Activated CD4-positive, alpha-beta T cell treated with anti-CD3 and anti-CD28 coated beads, Interleukin-2, amount 50 U/mL, for 16 hours (primary cell): Measurements from ENCODE around the gene SKAP1.
"Not testable (repeated sequence)": the region's sequence is repeated elsewhere in the genome, so short reads cannot be mapped to it uniquely, and the experiment has no call there.

Source experiments
- DNase-seq: peaks from one replicate; pipeline ENCODE4 v3.0.0-alpha.2; 2020

The SKAP1 gene

GRCh38 chr17:48410821-48411220, 19.2 kb downstream of the SKAP1 start:
- not testable (repeated sequence) for DNase-seq

GRCh38 chr17:48409607-48410006, 20.4 kb downstream of the SKAP1 start:
- DNase-seq: no peak

GRCh38 chr17:48406936-48407567, 23.0 kb downstream of the SKAP1 start:
- peak; percentile 9 for DNase-seq

GRCh38 chr17:48394821-48395220, 35.2 kb downstream of the SKAP1 start:
- DNase-seq: no peak

- DNase-seq: no peak
Measured at GRCh38 chr17:48393283-48393682, 36.7 kb downstream of the SKAP1 start.

DNA sequence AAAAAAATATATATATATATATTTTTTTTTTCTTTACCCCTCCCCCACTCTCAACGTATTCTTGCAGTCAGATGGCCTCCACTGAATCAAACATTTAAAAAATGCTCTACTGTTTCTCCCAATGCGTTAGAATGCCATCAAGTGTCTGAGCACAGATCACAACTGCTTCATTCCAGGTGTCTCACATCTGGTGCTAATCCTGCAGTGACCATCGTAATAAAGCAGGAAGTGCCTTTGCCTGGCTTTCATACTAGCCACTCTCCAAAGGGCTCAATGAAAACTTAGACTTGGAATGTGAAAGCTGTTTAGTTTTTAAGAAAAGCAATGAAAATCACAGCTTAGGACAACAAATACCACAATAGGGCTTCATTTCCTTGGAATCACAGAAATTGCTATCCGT, 37.2 kb downstream of the SKAP1 start:
- no peak for DNase-seq

DNA sequence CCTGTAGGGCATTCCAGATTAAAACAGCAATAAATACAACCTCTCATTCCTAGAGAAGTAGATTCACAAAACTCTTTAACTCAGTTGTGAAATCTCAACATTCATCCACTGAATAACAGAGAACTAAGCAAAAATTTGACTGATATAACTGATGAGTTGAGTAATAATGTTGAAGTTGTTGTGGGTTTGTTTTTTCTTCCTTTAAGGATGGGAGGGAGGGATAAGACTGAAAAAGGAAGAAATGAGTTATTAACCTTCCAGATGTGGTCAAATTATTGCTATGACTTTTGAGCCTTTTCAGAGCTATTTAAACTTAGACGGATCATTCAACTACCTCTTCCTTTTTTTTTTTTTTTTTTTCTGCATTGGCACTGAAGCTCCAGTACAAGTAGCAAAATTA, 38.6 kb downstream of the SKAP1 start:
- peak; percentile 45 for DNase-seq

GRCh38 chr17:48389903-48390302, 40.1 kb downstream of the SKAP1 start:
- DNase-seq: no peak

DNA sequence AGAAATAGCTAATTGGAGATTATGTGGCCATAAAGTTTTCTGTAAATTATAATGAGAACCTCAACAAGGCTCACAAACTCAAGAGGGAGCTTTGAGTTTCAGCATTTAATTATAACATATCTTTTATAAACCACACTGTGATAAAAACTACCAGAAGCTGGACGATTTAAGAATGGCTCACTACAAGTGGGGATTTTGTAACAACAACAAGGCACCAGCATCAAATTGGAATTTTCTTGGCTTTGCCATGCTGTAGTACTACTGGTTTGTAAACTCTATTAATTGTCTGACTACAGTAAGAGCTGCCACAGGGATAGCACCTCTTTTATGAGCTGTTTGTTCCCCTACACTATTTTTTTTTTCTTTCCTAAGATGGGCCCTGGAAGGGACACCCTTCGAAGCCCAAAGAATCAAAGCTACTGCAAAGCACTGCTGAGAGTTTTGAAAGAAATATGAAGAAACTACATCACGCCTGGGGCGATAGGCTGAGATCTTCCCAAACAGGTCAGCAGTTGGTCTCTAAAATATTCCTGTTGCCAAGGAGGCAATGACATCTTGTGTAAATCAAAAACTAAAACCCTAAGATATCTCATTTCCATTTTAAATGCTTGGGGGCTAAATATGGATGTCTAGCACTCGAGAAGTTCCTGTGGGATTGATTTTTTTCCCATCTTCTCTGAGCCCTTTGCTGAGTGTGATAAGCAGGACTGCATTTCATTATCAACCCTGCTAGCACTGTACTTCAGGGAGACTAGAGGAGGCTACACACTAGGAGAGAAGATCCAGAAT, 40.9 kb downstream of the SKAP1 start:
- DNase-seq: no peak

GRCh38 chr17:48386826-48387225, 43.2 kb downstream of the SKAP1 start:
- no peak for DNase-seq

DNA sequence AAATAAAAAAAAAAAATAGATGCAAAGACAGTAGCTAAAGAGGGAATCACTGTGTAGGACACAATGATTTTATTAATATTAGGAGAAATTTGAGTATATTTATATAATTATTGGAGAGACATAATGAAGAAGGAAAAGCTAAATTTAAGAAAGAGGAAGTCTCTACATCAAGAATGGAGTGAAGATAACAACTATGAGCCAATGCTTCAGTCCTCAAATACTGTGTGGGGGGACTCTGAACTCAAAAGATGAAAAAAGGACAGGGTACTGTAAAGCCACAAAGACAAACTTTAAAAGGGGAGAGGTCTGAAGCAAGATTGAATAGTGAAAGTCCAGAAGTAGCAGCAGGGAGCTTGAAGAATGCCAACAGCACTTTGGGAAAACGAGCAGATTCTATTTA, 44.7 kb downstream of the SKAP1 start:
- no peak for DNase-seq

DNA sequence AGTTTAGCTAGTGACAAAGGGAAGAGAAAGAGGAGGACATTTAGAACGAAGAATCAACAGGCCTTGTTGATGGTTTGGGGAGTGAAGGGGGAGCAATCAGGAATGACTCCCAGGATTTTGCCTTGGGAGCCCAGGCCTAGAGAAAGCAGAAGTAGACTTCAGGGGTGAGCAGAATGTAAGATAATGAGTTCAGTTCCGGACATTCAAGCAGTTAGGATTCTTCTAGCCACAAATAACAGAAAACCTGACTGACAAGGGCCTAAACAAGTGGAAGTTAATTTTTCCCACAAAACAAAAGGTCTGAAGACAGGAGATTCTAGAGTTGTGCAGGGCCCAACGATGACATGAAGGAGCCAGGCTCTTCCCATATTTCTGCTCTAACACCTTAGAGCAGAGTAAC, 45.9 kb downstream of the SKAP1 start:
- DNase-seq: no peak

GRCh38 chr17:48382989-48383388, 47.0 kb downstream of the SKAP1 start:
- no peak for DNase-seq

GRCh38 chr17:48378708-48379392, 51.2 kb downstream of the SKAP1 start:
- DNase-seq: no peak

DNA sequence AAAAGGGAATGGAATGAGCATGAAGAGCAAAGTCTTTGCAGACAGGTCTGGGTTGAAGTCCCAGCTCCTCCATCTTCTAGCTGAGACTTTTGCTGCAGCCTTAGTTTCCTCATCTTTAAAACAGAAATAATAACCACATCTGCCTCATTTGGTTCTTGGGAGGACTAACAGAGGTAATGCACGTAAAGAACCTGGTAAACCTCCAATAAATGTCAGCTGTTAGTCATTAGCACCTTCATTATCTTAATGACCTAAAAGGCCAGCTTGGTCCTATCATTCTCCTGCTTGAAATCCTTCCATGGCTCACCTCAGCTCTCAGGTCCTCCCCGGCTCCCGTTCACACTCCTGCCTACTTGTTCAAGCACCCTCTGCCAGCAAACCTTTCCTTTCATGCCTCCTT, 51.8 kb downstream of the SKAP1 start:
- no peak for DNase-seq

- no peak for DNase-seq
Measured at GRCh38 chr17:48376682-48377325, 53.2 kb downstream of the SKAP1 start.

- no peak for DNase-seq
Measured at GRCh38 chr17:48375356-48375755, 54.7 kb downstream of the SKAP1 start.

- DNase-seq: peak; percentile 25
Measured at GRCh38 chr17:48374650-48375230, 55.3 kb downstream of the SKAP1 start.

GRCh38 chr17:48373883-48374282, 56.1 kb downstream of the SKAP1 start:
- DNase-seq: no peak

- DNase-seq: no peak
Measured at GRCh38 chr17:48373130-48373830, 56.7 kb downstream of the SKAP1 start.

DNA sequence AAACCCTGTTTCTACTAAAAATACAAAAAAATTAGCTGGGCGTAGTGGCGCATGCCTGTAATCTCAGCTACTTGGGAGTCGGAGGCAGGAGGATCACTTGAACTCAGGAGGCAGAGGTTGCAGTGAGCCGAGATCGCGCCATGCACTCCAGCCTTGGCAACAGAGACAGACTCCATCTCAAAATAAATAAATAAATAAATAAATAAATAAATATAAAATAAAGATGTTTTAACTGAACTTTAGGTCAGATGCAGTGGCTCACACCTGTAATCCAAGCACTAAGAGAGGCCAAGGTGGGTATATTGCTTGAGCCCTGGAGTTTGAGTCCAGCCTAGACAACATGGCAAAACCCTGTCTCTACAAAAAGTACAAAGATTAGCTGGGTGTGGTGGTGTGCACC, 61.0 kb downstream of the SKAP1 start:
- DNase-seq: not testable (repeated sequence)

DNA sequence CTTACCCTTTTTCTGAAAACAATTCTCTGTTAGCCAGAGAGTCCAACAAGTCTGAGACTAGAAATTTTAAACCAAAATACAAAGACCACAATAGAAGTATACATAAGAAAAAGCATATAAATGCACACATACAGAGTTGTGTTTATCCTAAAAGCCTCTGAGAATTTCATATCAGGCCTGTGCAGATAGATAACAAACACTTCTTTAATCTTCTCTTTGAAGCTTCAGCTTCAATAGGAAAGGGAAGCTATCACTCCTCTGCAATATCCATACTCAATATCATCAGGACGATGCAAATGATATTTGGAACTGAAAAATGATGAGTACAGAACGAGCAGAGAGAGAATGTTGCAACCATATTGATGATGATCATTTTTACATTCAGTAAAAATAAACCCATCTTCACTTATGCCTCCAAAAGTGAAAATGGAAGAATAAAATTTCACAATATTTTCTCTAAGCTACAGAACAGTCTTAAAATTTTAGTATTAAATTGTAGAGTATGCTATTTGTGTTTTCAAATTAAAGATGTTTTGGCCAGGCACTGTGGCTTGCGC, 61.6 kb downstream of the SKAP1 start:
- no peak for DNase-seq
